ENCODE results near the gene TMUB1.

Gene TMUB1

GRCh38 chr7:151057506-151057988, 25.7 kb downstream of the TMUB1 start, which contains the start of gene CDK5:
Gene CDK5 (minus strand): TSS chr7:151057897. CDS start chr7:151057848, 49 bp downstream.
- DNase-seq, result no peak
- Histone ChIP-seq H3K36me3 (peaks cover 6% of the 10 kb centered on the region; the same call in 1 of the 2 replicates), H3K27me3 (no peaks in the 10 kb centered on the region), H3K4me3 (ENCODE audit: low read depth, low read length) (peak within 1 kb of the TSS; percentile 94), H3K4me1 (peaks cover 20% of the 10 kb centered on the region), H3K9me3 (no peaks in the 10 kb centered on the region)
- TF ChIP-seq CTCF (IDR thresholded peaks at IDR 0.05; ENCODE audit: low read depth, low read length), result no peak

- Histone ChIP-seq H3K4me3 (ENCODE audit: low read depth, low read length) (peak overlapping the region; percentile 94), H3K9me3 (no peaks in the 10 kb centered on the region), H3K4me1 (peaks cover 17% of the 10 kb centered on the region), H3K36me3 (0 out of 2 replicates have a peak, but pooled peaks cover 5% of the 10 kb centered on the region), H3K27me3 (no peaks in the 10 kb centered on the region)
- no peak for TF ChIP-seq CTCF (IDR thresholded peaks at IDR 0.05; ENCODE audit: low read depth, low read length)
- no peak for DNase-seq
Observed at GRCh38 chr7:151056666-151057505, 26.4 kb downstream of the TMUB1 start.

- Histone ChIP-seq H3K36me3 (0 out of 2 replicates have a peak, but pooled peaks cover 4% of the 10 kb centered on the region), H3K9me3 (no peaks in the 10 kb centered on the region), H3K4me3 (ENCODE audit: low read depth, low read length) (no peak overlapping the region), H3K4me1 (peaks cover 11% of the 10 kb centered on the region), H3K27me3 (no peaks in the 10 kb centered on the region)
- TF ChIP-seq CTCF (IDR thresholded peaks at IDR 0.05; ENCODE audit: low read depth, low read length), result peak; percentile 24; the same call in 1 of the 2 replicates
- no peak for DNase-seq
Observed at GRCh38 chr7:151056283-151056665, 27.0 kb downstream of the TMUB1 start.

GRCh38 chr7:151053751-151054150, 29.5 kb downstream of the TMUB1 start:
- DNase-seq, result no peak
- Histone ChIP-seq H3K4me3 (ENCODE audit: low read depth, low read length) (no peak overlapping the region), H3K36me3 (0 out of 2 replicates have a peak, but pooled peaks cover 4% of the 10 kb centered on the region), H3K9me3 (no peaks in the 10 kb centered on the region), H3K4me1 (peaks cover 7% of the 10 kb centered on the region), H3K27me3 (no peaks in the 10 kb centered on the region)
- no peak for TF ChIP-seq CTCF (IDR thresholded peaks at IDR 0.05; ENCODE audit: low read depth, low read length)

- Histone ChIP-seq H3K27me3 (no peaks in the 10 kb centered on the region), H3K4me1 (peaks cover 4% of the 10 kb centered on the region), H3K4me3 (ENCODE audit: low read depth, low read length) (no peak overlapping the region), H3K36me3 (0 out of 2 replicates have a peak, but pooled peaks cover 4% of the 10 kb centered on the region), H3K9me3 (no peaks in the 10 kb centered on the region)
- TF ChIP-seq CTCF (IDR thresholded peaks at IDR 0.05; ENCODE audit: low read depth, low read length), result no peak
- no peak for DNase-seq
Observed at GRCh38 chr7:151053096-151053495, 30.2 kb downstream of the TMUB1 start.

GRCh38 chr7:151051108-151051507, 32.2 kb downstream of the TMUB1 start:
- Histone ChIP-seq H3K9me3 (no peaks in the 10 kb centered on the region), H3K27me3 (no peaks in the 10 kb centered on the region), H3K4me1 (peaks cover 20% of the 10 kb centered on the region), H3K4me3 (ENCODE audit: low read depth, low read length) (no peak overlapping the region), H3K36me3 (peaks cover 4% of the 10 kb centered on the region; the same call in 1 of the 2 replicates)
- TF ChIP-seq CTCF (IDR thresholded peaks at IDR 0.05; ENCODE audit: low read depth, low read length), result no peak
- no peak for DNase-seq
